Measurements from ENCODE around the gene HES3. TPM values are rescaled to one million over a fixed set of nuclear protein-coding genes. Genes with fewer than 3 reads are reported as not detected.

HES3 gene
- total and polyA plus RNA-seq, 2 experiments from 2014 or later = not detected

DNA sequence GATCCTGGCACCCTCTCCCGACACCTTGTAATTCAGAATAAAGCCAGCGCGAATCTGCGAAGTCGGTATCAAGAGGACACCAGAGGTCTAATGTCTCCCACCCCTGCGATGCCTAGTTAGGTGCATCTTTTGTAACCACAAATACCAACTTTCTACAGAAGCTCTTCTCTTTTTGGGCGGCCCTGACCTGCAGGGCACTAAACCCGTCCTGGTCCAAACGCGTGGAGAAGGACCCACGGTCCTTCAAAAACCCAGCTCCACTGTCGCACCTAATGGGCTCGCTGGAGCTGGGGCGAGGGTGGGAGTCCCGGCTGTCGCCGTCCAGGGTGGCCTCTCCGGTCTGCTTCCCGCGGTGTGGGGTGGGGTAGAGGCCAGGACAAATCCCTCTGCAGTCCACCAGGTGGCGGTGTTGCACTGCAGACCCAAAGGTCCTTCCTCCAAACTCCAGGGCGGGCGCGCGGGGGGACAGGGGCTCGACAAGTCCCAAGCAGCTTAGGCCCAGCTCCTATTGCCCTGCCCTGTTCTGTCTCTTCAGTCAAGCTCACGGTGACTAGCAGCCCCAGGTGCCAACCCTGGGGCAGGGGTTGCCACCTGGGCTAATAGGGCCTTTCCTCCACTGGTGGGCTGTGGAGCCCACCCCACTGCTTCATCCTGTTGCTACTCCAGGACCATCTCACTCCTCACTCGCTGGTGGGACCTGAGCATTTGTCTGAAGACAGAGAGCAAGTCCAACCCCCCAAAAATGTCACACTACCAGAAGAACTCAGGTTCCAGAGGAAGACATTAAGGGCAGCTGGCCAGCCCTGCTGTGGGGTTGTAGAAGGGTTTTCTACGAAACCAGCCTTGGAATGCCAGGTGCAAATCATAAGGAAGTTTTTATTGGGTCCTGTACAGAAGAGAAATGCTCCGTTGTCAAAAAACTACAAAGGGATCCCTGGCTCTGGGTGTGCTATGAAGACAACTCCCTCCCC, 2.8 kb downstream of the HES3 start:
- peaks cover 13% of the 10 kb centered on the region for H3K4me1 ChIP-seq (ENCODE audit: low read depth)
- peak; percentile 83 to 89 for DNase-seq (ENCODE audit: low read depth in 1 of 2, low spot score in 1 of 2)
- TF ChIP-seq, protein P1, sequence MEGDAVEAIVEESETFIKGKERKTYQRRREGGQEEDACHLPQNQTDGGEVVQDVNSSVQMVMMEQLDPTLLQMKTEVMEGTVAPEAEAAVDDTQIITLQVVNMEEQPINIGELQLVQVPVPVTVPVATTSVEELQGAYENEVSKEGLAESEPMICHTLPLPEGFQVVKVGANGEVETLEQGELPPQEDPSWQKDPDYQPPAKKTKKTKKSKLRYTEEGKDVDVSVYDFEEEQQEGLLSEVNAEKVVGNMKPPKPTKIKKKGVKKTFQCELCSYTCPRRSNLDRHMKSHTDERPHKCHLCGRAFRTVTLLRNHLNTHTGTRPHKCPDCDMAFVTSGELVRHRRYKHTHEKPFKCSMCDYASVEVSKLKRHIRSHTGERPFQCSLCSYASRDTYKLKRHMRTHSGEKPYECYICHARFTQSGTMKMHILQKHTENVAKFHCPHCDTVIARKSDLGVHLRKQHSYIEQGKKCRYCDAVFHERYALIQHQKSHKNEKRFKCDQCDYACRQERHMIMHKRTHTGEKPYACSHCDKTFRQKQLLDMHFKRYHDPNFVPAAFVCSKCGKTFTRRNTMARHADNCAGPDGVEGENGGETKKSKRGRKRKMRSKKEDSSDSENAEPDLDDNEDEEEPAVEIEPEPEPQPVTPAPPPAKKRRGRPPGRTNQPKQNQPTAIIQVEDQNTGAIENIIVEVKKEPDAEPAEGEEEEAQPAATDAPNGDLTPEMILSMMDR (IDR thresholded peaks at IDR 0.05; ENCODE audit: low read depth, low read length) = peak; percentile 84
- no peak overlapping the region for H3K4me3 ChIP-seq
- peaks cover 100% of the 10 kb centered on the region for H3K27me3 ChIP-seq
- H3K9me3 ChIP-seq (ENCODE audit: low read depth) = no peaks in the 10 kb centered on the region
- no peak overlapping the region for H3K27ac ChIP-seq
- no peaks in the 10 kb centered on the region for H3K36me3 ChIP-seq

DNA sequence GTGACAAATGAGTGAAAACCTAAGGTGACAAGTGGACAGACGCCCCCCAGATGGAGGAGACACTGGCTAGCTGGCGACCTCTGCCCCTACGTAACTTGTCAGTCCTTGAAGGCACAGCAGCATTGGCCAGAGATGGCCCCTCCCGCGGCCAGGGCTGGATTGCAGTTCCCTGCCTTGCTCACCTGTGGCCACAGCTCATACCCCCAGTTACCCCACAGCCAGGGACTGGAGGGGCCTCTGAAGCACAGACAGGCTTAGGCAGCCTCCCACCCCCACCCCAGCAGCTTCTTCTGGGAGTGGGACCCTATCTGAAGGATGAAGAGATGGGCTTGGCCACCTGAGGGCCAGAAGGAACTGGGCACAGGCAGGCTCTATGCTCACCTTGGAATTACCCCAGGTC, 3.7 kb downstream of the HES3 start:
- DNase-seq (ENCODE audit: low read depth in 1 of 2, low spot score in 1 of 2) = no peak
- Histone ChIP-seq H3K4me1 (ENCODE audit: low read depth) (peaks cover 8% of the 10 kb centered on the region), H3K4me3 (no peak overlapping the region), H3K27ac (no peak overlapping the region), H3K27me3 (peaks cover 100% of the 10 kb centered on the region), H3K36me3 (no peaks in the 10 kb centered on the region), H3K9me3 (ENCODE audit: low read depth) (no peaks in the 10 kb centered on the region)
- TF ChIP-seq, protein P1 (IDR thresholded peaks at IDR 0.05; ENCODE audit: low read depth, low read length) = no peak

DNA sequence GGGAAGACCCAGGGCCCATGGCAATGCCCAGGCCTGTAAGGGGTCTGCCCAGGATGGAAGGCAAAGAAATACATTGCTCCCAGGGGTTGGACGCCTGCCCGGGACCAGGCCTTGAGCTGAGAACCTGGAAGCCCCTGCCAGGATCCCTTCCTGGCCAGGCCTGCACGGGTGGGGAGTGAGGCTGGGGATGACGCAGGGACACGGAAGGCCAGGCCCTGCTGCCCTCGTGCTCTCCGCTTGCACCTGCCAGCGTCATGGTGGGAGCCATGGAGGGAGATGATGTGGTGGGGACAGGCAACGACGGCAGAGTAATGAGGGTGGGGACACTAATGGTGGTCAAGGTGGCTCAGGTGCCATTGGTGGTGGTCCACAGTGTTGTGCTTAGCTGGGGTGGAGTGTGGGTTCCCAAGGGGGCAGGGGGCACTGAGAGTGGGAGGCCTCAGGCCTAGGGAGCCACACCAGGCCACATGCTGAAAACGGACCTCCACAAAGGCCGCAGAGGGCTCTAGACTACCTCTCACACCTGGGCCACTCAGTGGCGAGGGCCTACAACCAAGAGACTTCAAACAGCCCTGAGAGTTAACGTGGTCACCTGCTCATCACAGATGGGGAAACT, 4.3 kb downstream of the HES3 start:
- DNase-seq (ENCODE audit: low read depth in 1 of 2, low spot score in 1 of 2) = no peak
- Histone ChIP-seq H3K4me1 (ENCODE audit: low read depth) (peaks cover 8% of the 10 kb centered on the region), H3K27me3 (peaks cover 99% of the 10 kb centered on the region), H3K36me3 (no peaks in the 10 kb centered on the region), H3K4me3 (no peak overlapping the region), H3K27ac (no peak overlapping the region), H3K9me3 (ENCODE audit: low read depth) (no peaks in the 10 kb centered on the region)
- TF ChIP-seq, protein P1 (IDR thresholded peaks at IDR 0.05; ENCODE audit: low read depth, low read length) = no peak

DNA sequence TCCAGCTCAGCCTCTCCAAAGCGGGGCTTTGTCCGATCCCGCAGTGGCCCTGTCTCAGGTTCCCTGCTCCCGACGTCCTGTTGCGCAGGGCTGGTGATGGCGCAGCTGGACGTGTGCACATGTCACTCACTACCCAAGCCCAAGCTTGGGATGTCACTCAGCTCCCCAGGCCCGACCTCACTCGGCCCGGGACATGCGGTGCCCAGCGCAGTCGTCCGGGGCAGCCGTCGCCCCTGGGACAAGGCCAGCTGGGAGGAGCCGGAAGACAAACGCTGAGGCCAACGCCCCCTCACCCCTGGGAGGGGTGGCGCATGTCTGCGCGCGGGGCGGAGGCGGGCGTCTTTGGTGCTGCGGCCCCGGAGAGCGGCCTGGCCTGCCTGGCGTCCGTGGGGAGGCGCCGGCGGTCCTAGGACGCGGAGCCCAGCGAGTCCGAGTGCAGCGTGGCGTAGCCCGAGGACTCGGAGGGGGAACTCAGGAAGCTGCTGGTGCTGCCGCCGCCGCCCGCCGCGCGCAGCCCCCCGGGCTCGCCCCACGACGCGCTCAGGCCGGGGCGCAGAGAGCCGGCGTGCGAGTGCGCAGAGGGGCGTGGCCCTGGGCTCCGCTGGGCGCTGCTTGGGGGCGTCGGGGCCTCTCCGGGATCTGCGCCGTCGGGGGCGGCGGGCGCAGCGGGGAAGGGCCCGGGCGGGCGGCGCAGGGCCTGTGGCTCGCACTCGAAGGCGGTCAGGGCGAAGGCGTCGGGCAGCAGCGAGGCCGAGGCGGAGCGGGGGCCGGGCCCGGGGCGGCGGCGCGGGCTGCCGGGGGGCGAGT, 5.2 kb downstream of the HES3 start:
- peak; percentile 42 for DNase-seq (ENCODE audit: low read depth in 1 of 2, low spot score in 1 of 2)
- Histone ChIP-seq H3K27ac (no peak overlapping the region), H3K27me3 (peaks cover 90% of the 10 kb centered on the region), H3K9me3 (ENCODE audit: low read depth) (no peaks in the 10 kb centered on the region), H3K4me3 (no peak overlapping the region), H3K4me1 (ENCODE audit: low read depth) (peaks cover 8% of the 10 kb centered on the region), H3K36me3 (no peaks in the 10 kb centered on the region)
- TF ChIP-seq, protein P1 (IDR thresholded peaks at IDR 0.05; ENCODE audit: low read depth, low read length) = no peak
